ENCODE results near the gene ZBTB7B.

The ZBTB7B gene

GRCh38 chr1:155040358-155041093 lies 37.9 kb downstream of the ZBTB7B start:
- no peak for DNase-seq

- no peak for DNase-seq
Observed at GRCh38 chr1:155042789-155043188, 40.2 kb downstream of the ZBTB7B start.

GRCh38 chr1:155043301-155043702 lies 40.7 kb downstream of the ZBTB7B start:
- DNase-seq: no peak

GRCh38 chr1:155043793-155044192 lies 41.2 kb downstream of the ZBTB7B start:
- DNase-seq: no peak

GRCh38 chr1:155044365-155044764 lies 41.8 kb downstream of the ZBTB7B start:
- DNase-seq: no peak

- DNase-seq: peak; percentile 32
Observed at GRCh38 chr1:155044812-155045657, 42.4 kb downstream of the ZBTB7B start.

GRCh38 chr1:155048449-155049334 lies 46.1 kb downstream of the ZBTB7B start:
- DNase-seq: no peak

- DNase-seq: no peak
Observed at GRCh38 chr1:155049651-155050559, 47.3 kb downstream of the ZBTB7B start.

GRCh38 chr1:155050560-155051341 lies 48.1 kb downstream of the ZBTB7B start, which contains the start of gene ADAM15:
TSS of gene ADAM15 (plus strand) at chr1:155051316. CDS start at chr1:155051387, 71 bp downstream.
- DNase-seq: peak; percentile 83

- DNase-seq: no peak
Observed at GRCh38 chr1:155051342-155051776, 48.8 kb downstream of the ZBTB7B start.

- DNase-seq: peak; percentile 36
Observed at GRCh38 chr1:155051777-155052398, 49.3 kb downstream of the ZBTB7B start.

GRCh38 chr1:155052439-155053395 lies 50.1 kb downstream of the ZBTB7B start:
- DNase-seq: no peak

- no peak for DNase-seq
Observed at GRCh38 chr1:155053531-155054105, 51.0 kb downstream of the ZBTB7B start.

GRCh38 chr1:155057104-155057503 lies 54.5 kb downstream of the ZBTB7B start:
- no peak for DNase-seq

GRCh38 chr1:155057788-155058211 lies 55.2 kb downstream of the ZBTB7B start:
- DNase-seq: no peak

GRCh38 chr1:155060736-155061135 lies 58.1 kb downstream of the ZBTB7B start:
- no peak for DNase-seq

- DNase-seq: peak; percentile 99
Observed at GRCh38 chr1:155061381-155062150, 59.0 kb downstream of the ZBTB7B start.

- no peak for DNase-seq
Observed at GRCh38 chr1:155062151-155062686, 59.6 kb downstream of the ZBTB7B start.
